Mesenchymal stem cell (in vitro differentiated cells and primary cell): ENCODE data around the gene TMEM203. TPM values are rescaled to one million over a fixed set of nuclear protein-coding genes. Genes with fewer than 3 reads are reported as not detected.
A peak's percentile ranks its signal among the peaks of the same experiment; 100 is the strongest.

ENCODE experiments used
- DNase-seq: peaks from one replicate; pipeline ENCODE4 v3.0.0-alpha.2; 2013
- H2AFZ ChIP-seq: one replicate; pipeline ENCODE4 v1.6.1; 2013; ENCODE audit warnings: low read depth, mild to moderate bottlenecking, control low read depth, inconsistent platforms, low read length, moderate library complexity
- H2AK5ac ChIP-seq: 2 replicates; pipeline ENCODE4 v1.6.1; 2013; ENCODE audit warnings: low read length, moderate library complexity, mild to moderate bottlenecking, inconsistent platforms; ENCODE audit not compliant: severe bottlenecking
- H2BK120ac ChIP-seq: one replicate; pipeline ENCODE4 v1.6.1; 2013; ENCODE audit warnings: low read depth, mild to moderate bottlenecking, inconsistent platforms, low read length, moderate library complexity
- H2BK12ac ChIP-seq, 2 experiments: one replicate each; pipeline ENCODE4 v1.6.1; 2013; ENCODE audit warnings: inconsistent platforms in 2 of 2, low read length in 2 of 2, mild to moderate bottlenecking in 2 of 2, moderate library complexity in 2 of 2, control low read depth in 1 of 2
- H2BK15ac ChIP-seq: one replicate; pipeline ENCODE4 v1.6.1; 2013; ENCODE audit warnings: mild to moderate bottlenecking, low read depth, inconsistent platforms; ENCODE audit not compliant: poor library complexity, severe bottlenecking
- H2BK5ac ChIP-seq: 2 replicates; pipeline ENCODE4 v1.6.1; 2013; ENCODE audit warnings: low read depth, mild to moderate bottlenecking, low read length, control low read depth, inconsistent platforms; ENCODE audit not compliant: poor library complexity, severe bottlenecking
- H3K14ac ChIP-seq, 2 experiments: one replicate each; pipeline ENCODE4 v1.6.1; 2013; ENCODE audit warnings: inconsistent platforms in 2 of 2, low read length in 2 of 2, control low read depth in 1 of 2, mild to moderate bottlenecking in 1 of 2, moderate library complexity in 1 of 2
- H3K18ac ChIP-seq, 2 experiments: one replicate each; pipeline ENCODE4 v1.6.1; 2013; ENCODE audit warnings: inconsistent platforms in 2 of 2, low read length in 2 of 2, control low read depth in 1 of 2, low read depth in 1 of 2, mild to moderate bottlenecking in 1 of 2
- H3K23ac ChIP-seq, 2 experiments: one replicate each; pipeline ENCODE4 v1.6.1; 2013; ENCODE audit warnings: inconsistent platforms in 2 of 2, low read length in 2 of 2, mild to moderate bottlenecking in 2 of 2, moderate library complexity in 2 of 2, control low read depth in 1 of 2
- H3K27ac ChIP-seq: 2 replicates; pipeline ENCODE4 v1.5.1; 2013; ENCODE audit warnings: mild to moderate bottlenecking, moderate library complexity, low read length, control low read depth, inconsistent platforms; ENCODE audit not compliant: poor library complexity, severe bottlenecking
- H3K27me3 ChIP-seq, 2 experiments: 2 replicates each; pipeline versions ENCODE4 v1.6.1 to v1.7.0; 2013; ENCODE audit warnings: low read length in 2 of 2, mild to moderate bottlenecking in 2 of 2, moderate library complexity in 2 of 2, control low read depth in 1 of 2, inconsistent platforms in 1 of 2; ENCODE audit not compliant: control insufficient read depth in 1 of 2, insufficient read depth in 1 of 2
- H3K36me3 ChIP-seq, 2 experiments: 2 replicates each; pipeline versions ENCODE4 v1.6.1 to v1.7.0; 2013; ENCODE audit warnings: low read length in 2 of 2, control low read depth in 1 of 2, inconsistent platforms in 1 of 2, low read depth in 1 of 2, mild to moderate bottlenecking in 1 of 2; ENCODE audit not compliant: insufficient read depth in 2 of 2, control insufficient read depth in 1 of 2
- H3K4ac ChIP-seq, 2 experiments: one replicate each; pipeline ENCODE4 v1.6.1; 2013; ENCODE audit warnings: inconsistent platforms in 2 of 2, low read length in 2 of 2, mild to moderate bottlenecking in 2 of 2, moderate library complexity in 2 of 2, control low read depth in 1 of 2, low read depth in 1 of 2
- H3K4me1 ChIP-seq: 2 replicates; pipeline ENCODE4 v1.6.1; 2013; ENCODE audit warnings: low read depth, low read length, control low read depth; ENCODE audit not compliant: control insufficient read depth, insufficient read depth
- H3K4me2 ChIP-seq: 2 replicates; pipeline ENCODE4 v1.6.1; 2013; ENCODE audit warnings: low read length, mild to moderate bottlenecking, inconsistent platforms; ENCODE audit not compliant: poor library complexity, severe bottlenecking
- H3K4me3 ChIP-seq, 2 experiments: 2 replicates each; pipeline versions ENCODE4 v1.5.1 to v1.7.0; 2013; ENCODE audit warnings: low read length in 2 of 2, mild to moderate bottlenecking in 2 of 2, control low read depth in 1 of 2, low read depth in 1 of 2; ENCODE audit not compliant: insufficient read depth in 1 of 2
- H3K79me1 ChIP-seq: replicated peaks from 2 replicates; pipeline ENCODE4 v1.6.1; 2013; ENCODE audit warnings: mild to moderate bottlenecking, control low read depth, low read length, inconsistent platforms; ENCODE audit not compliant: poor library complexity, severe bottlenecking
- H3K9ac ChIP-seq: 2 replicates; pipeline ENCODE4 v1.7.0; 2013; ENCODE audit warnings: mild to moderate bottlenecking, low read length, moderate library complexity
- H3K9me3 ChIP-seq: 2 replicates; pipeline ENCODE4 v1.7.0; 2013; ENCODE audit warnings: mild to moderate bottlenecking, low read length; ENCODE audit not compliant: control insufficient read depth
- H4K8ac ChIP-seq: one replicate; pipeline ENCODE4 v1.6.1; 2013; ENCODE audit warnings: inconsistent platforms, mild to moderate bottlenecking, low read length, moderate library complexity
- H4K91ac ChIP-seq: one replicate; pipeline ENCODE4 v1.6.1; 2013; ENCODE audit warnings: mild to moderate bottlenecking, low read length, inconsistent platforms
- WGBS: methylation state at CpG from one replicate; pipeline ENCODE4 v1.1.7; 2013; ENCODE audit warnings: mixed read lengths; 5-methylcytosine and 5-hydroxymethylcytosine counted together
- small RNA-seq: library from polyadenylated mRNA; stranded (forward); fragments of <200 nt; extraction: miRNeasy Mini kit (QIAGEN cat#:217004); gene quantifications from one replicate; pipeline ENCODE3, GENCODE V24; 2013; ENCODE audit warnings: low read depth

Gene TMEM203

DNA sequence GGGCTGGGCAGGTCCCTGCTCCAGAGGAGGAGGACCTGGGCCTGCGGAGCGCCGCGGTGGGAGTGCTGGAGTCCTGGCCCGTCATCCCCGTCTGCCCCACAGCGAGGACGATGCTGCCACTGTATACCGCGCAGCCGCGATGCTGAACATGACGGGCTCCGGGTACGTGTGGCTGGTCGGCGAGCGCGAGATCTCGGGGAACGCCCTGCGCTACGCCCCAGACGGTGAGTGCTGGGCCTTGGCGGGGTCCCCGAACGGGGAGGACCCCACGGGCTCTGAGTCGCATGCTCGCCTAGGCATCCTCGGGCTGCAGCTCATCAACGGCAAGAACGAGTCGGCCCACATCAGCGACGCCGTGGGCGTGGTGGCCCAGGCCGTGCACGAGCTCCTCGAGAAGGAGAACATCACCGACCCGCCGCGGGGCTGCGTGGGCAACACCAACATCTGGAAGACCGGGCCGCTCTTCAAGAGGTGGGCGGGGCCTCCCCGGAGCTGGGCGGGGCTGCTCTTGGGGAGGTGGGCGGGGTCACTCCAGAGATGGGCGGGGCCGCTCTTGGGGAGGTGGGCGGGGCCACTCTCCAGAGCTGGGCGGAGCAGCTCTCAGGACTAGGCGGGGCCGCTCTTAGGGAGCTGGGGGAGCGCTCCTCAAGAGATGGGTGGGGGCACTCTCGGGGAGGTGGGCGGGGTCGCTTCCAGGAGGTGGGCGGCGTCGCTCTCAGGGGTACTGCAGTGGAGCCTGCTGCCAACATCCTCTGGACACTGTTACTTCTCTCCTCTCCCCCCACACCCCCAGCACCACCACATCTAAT lies 48.7 kb downstream of the TMEM203 start:
- H4K8ac ChIP-seq, result no peak overlapping the region
- H2BK5ac ChIP-seq, result no peak overlapping the region
- H3K9ac ChIP-seq, result peak overlapping the region; percentile 15
- H2AK5ac ChIP-seq, result no peak overlapping the region
- H4K91ac ChIP-seq, result no peak overlapping the region
- no peak overlapping the region for H2BK12ac ChIP-seq
- 12% methylated on average over 61 of the region's 65 CpGs for WGBS
- H3K18ac ChIP-seq, result no peak overlapping the region
- H3K27me3 ChIP-seq, result peaks cover 61 to 66% of the 10 kb centered on the region in 2 experiments
- H3K79me1 ChIP-seq, result no peaks in the 10 kb centered on the region
- no peak overlapping the region for H3K27ac ChIP-seq
- no peak overlapping the region for H2AFZ ChIP-seq
- H3K36me3 ChIP-seq, result peaks cover 0 to 4% of the 10 kb centered on the region in 2 experiments
- H3K4me3 ChIP-seq, result peak overlapping the region in 1 of 2 experiments; percentile 68
- H3K4me2 ChIP-seq, result peak overlapping the region; percentile 50
- peak; percentile 33 for DNase-seq
- H3K4me1 ChIP-seq, result peaks cover 10% of the 10 kb centered on the region
- no peaks in the 10 kb centered on the region for H3K9me3 ChIP-seq
- H3K4ac ChIP-seq, result no peak overlapping the region
- no peak overlapping the region for H3K14ac ChIP-seq
- no peak overlapping the region for H3K23ac ChIP-seq
- H2BK15ac ChIP-seq, result no peak overlapping the region
- no peak overlapping the region for H2BK120ac ChIP-seq

Small RNA genes within 50 kb of the gene (small RNA-seq; reads per million reads assigned to genes)
- not detected for gene MIR3621
